GM19452 (cell line): ENCODE measurements around the gene EEF1B2.
"Not testable (repeated sequence)": the region's sequence is repeated elsewhere in the genome, so short reads cannot be mapped to it uniquely, and the experiment has no call there.

Experiments used
- ATAC-seq: cut with Tn5 transposase; IDR thresholded peaks from one replicate; pipeline ENCODE4 v1.9.1; 2021; ENCODE audit not compliant: unreplicated experiment

Gene EEF1B2

GRCh38 chr2:206163251-206163880, 3.7 kb downstream of the EEF1B2 start:
- ATAC-seq: no peak

- no peak for ATAC-seq
Observed at GRCh38 chr2:206164261-206164862, 4.7 kb downstream of the EEF1B2 start.

GRCh38 chr2:206168230-206168629, 8.5 kb downstream of the EEF1B2 start:
- not testable (repeated sequence) for ATAC-seq

GRCh38 chr2:206171624-206172397, 12.1 kb downstream of the EEF1B2 start:
- ATAC-seq: not testable (repeated sequence)

GRCh38 chr2:206173147-206173546, 13.5 kb downstream of the EEF1B2 start:
- no peak for ATAC-seq

GRCh38 chr2:206176121-206176520, 16.4 kb downstream of the EEF1B2 start:
- no peak for ATAC-seq

- ATAC-seq: no peak
Observed at GRCh38 chr2:206176901-206177300, 17.2 kb downstream of the EEF1B2 start.

- not testable (repeated sequence) for ATAC-seq
Observed at GRCh38 chr2:206181526-206181925, 21.8 kb downstream of the EEF1B2 start.

GRCh38 chr2:206189691-206190090, 30.0 kb downstream of the EEF1B2 start:
- no peak for ATAC-seq

- no peak for ATAC-seq
Observed at GRCh38 chr2:206190111-206190510, 30.4 kb downstream of the EEF1B2 start.

- no peak for ATAC-seq
Observed at GRCh38 chr2:206190689-206191088, 31.0 kb downstream of the EEF1B2 start.

GRCh38 chr2:206192157-206192556, 32.5 kb downstream of the EEF1B2 start:
- ATAC-seq: no peak

GRCh38 chr2:206193671-206194357, 34.1 kb downstream of the EEF1B2 start:
- ATAC-seq: no peak

GRCh38 chr2:206198677-206199076, 39.0 kb downstream of the EEF1B2 start:
- ATAC-seq: no peak

GRCh38 chr2:206201075-206201848, 41.6 kb downstream of the EEF1B2 start:
- ATAC-seq: no peak

- ATAC-seq: no peak
Observed at GRCh38 chr2:206202446-206202845, 42.8 kb downstream of the EEF1B2 start.

- no peak for ATAC-seq
Observed at GRCh38 chr2:206203331-206203730, 43.6 kb downstream of the EEF1B2 start.

GRCh38 chr2:206204710-206205109, 45.0 kb downstream of the EEF1B2 start:
- no peak for ATAC-seq

GRCh38 chr2:206207316-206207715, 47.6 kb downstream of the EEF1B2 start:
- not testable (repeated sequence) for ATAC-seq

GRCh38 chr2:206208900-206209299, 49.2 kb downstream of the EEF1B2 start:
- ATAC-seq: no peak
